NB4 (cell line): ENCODE results near the gene EPB41L4A.

ENCODE experiments used
- CTCF ChIP-seq: IDR thresholded peaks from one replicate; pipeline ENCODE4 v1.5.1; 2012; ENCODE audit warnings: low read depth, low read length
- MAX ChIP-seq: IDR thresholded peaks from 2 replicates; pipeline ENCODE4 v1.6.1; 2011; ENCODE audit warnings: low read depth, low read length
- MYC ChIP-seq: IDR thresholded peaks from 2 replicates; pipeline ENCODE4 v1.6.1; 2011; ENCODE audit warnings: low read depth, low read length
- POLR2A ChIP-seq: IDR thresholded peaks from 2 replicates; pipeline ENCODE4 v1.6.1; 2011; ENCODE audit warnings: mild to moderate bottlenecking; ENCODE audit not compliant: insufficient read length; ENCODE audit errors: extremely low read depth

- TF ChIP-seq CTCF (no peak), MYC (no peak), POLR2A (no peak), MAX (no peak)
These were observed 293.2 kb downstream of the EPB41L4A start for GRCh38 chr5:112125903-112126302.
